ENCODE results near the gene PKP3.
A peak's percentile ranks its signal among the peaks of the same experiment; 100 is the strongest.
"Not testable (repeated sequence)": the region's sequence is repeated elsewhere in the genome, so short reads cannot be mapped to it uniquely, and the experiment has no call there.

PKP3 gene

DNA sequence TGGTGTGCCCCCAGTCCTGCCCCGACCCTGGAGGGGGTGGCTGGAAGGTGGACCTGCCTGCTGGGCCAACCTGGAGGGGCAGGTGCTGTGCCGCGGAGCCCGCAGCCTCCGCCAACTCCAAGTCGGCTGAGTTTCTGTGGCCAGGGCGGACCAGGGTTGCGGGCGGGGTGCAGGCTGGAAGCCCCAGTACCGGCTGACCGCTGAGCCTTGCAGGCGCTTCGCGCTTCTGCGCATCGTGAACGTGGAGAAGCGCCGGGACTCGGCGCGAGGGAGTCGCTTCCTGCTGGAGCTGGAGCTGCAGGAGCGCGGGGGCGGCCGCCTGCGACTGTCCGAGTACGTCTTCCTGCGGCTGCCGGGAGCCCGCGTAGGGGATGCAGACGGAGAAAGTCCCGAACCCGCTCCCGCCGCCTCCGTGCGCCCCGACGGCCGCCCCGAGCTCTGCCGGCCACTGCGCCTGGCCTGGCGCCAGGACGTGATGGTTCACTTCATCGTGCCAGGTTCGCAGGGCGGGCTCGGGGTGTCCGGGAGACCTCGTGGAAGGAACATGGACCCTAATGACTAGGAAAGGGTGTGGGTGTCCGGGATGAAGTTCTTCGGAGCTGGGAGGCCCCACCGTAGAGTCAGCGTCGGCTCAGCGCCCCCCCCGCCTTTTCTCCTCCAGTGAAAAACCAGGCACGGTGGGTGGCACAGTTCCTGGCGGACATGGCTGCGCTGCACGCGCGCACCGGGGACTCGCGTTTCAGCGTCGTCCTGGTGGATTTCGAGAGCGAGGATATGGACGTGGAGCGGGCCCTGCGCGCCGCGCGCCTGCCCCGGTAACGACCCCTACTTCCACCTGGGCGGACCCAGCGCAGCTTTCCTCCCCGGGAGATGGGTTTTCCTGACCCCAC lies 14.6 kb upstream of the PKP3 start:
- no peak for DNase-seq (ENCODE audit: low read depth)

GRCh38 chr11:380095-380480 lies 13.9 kb upstream of the PKP3 start:
- no peak for DNase-seq (ENCODE audit: low read depth)

GRCh38 chr11:380491-380890 lies 13.5 kb upstream of the PKP3 start:
- no peak for DNase-seq (ENCODE audit: low read depth)

- DNase-seq (ENCODE audit: low read depth): no peak
Measured at GRCh38 chr11:380996-381395, 13.0 kb upstream of the PKP3 start.

DNA sequence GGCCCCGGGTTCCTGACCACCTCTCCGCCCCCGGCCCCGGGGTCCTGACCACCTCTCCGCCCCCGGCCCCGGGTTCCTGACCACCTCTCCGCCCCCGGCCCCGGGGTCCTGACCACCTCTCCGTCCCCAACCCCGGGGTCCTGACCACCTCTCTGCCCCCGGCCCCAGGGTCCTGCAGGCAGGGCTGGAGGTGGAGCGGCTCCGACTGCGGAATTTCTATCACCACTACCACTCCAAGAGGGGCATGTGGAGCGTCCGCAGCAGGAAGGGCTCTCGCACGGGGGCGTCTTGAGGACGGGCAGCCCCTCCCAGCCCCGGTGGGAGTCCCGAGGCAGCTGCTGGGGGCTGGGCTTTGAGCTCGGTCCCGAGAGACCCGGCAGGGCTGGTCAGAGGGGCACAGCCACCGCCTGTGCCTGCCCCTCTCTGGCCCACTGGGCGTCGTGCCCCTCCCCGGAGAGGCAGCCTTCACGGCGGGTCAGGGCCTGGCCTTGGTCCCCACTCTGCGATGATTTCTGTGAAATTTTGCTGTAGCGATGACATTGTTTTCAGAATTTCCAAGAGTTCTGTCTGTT lies 12.4 kb upstream of the PKP3 start:
- no peak for DNase-seq (ENCODE audit: low read depth)

DNA sequence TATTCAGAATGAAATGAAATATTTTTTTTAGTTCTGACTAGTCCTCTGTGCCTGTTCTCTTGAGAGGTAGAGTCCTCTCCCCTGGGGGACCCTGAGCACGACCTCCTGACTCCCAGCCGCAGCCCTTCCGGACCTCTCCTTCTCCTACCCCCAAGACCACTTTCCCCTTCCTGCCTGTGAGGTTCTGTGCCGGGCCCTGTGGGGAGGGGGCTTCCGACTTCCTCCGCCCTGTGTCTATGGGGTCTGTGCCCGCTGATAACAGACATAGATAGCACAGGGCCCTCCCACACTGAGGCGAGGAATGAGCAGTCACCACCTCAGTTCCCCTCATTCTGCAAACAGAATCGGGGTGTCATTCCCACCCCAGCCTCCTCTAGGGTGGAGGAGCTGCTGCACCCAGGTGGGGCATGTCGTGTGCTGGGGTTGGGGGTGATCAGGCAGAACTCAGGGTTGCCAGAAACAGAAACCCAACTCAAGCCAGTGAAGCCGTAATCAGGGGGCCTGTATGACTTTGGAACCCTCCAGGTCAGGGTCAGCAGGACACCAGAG lies 11.9 kb upstream of the PKP3 start:
- no peak for DNase-seq (ENCODE audit: low read depth)

GRCh38 chr11:383431-383830 lies 10.6 kb upstream of the PKP3 start:
- no peak for DNase-seq (ENCODE audit: low read depth)

DNA sequence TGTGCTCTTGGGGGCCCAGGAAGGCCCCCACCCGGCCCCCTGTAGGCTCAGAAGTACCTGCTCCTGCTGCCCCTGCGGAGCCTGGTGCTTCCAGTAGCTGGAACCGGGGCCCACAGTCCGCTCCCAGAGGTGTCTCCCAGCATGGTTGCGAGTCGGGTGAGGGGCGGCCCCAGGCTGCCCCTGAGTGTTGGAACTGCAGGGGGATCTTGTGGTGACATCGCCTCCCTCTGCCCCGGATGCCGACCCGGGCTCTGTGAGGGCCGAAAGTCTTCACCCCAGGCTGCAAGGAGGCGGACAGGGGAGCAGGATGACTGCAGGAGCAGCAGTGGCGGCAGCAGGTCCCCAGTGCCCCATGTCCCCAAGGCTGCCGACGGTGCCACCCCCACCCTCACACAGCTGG lies 9.5 kb upstream of the PKP3 start:
- DNase-seq (ENCODE audit: low read depth): no peak

DNA sequence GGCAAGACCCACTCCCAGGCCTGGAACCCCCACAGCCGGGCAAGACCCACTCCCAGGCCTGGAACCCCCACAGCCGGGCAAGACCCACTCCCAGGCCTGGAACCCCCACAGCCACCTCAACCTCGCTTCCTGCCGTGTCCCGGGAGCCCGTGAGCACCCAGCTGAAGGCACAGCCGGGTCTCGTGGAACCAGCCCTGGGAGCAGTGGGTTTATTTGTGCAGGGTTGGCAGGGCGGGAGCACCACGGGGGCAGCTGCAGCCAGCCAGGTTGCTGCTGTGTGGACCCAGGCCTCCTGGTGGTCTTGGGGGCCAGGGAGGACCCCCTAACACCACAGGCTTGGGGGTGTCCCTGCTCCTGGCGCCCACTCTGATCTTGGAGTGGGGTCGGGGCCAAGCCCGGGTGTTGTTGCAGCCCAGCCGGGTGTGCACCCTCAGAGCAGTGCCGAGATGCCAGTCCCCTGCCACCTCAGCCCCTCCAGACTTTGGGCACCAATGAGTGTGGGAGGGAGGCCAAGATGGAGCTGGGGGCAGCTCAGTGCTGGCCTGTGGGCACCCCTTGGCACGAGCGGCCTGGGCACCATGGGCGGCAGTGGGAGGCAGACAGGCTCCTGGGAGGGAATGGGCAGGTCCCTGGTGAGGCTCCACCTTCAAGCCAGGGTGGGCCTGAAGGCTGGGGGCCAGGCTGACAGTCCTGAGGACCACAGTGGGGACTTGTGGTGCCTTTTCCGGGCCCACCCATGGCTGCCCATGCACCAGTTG lies 8.2 kb upstream of the PKP3 start:
- no peak for DNase-seq (ENCODE audit: low read depth)

DNA sequence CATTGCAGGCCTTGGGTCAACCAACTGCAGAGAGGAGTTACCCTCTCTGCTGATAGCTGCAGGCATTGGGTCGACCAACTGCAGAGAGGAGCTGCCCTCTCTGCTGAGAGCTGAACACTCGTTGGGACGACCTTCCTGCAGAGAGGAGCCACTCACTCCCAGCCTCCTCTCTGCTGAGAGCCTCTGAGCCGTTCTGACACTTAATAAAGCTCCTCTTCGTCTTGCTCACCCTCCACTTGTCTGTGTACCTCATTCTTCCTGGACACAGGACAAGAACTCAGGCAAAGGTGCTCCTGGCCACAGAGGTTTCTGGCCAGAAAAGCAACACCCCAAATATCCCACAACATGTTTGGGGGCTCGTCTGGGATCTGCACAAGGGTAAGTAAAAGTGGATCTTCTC lies 7.5 kb upstream of the PKP3 start:
- no peak for DNase-seq (ENCODE audit: low read depth)

DNA sequence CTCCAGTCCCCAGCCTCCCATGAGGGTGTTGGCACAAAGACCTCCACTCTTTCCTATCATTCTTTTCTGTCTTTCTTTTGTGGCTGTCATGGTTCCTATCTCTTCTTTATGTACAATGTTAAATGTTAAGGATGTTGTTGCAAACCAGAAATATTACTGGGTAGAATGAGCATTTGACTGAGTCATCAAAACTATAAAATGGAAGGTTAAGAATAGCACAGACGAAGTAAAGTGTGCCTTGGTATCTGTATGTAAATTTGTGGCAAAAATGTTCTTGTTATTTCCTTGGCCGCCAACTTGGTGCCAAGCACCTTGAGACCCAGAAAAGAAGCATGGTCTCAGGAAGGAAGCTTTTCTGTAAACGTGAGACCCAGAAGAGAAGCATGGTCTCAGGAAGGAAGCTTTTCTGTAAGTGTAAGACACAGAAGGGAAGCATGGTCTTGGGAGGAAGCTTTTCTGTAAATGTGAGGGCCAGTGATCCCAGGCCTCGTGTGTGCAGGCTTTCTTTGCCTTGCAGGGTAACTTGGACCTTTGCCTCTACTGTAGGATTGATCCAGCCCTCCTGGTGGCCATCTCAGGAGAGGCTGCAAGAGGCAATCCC lies 6.7 kb upstream of the PKP3 start:
- DNase-seq (ENCODE audit: low read depth): no peak

DNA sequence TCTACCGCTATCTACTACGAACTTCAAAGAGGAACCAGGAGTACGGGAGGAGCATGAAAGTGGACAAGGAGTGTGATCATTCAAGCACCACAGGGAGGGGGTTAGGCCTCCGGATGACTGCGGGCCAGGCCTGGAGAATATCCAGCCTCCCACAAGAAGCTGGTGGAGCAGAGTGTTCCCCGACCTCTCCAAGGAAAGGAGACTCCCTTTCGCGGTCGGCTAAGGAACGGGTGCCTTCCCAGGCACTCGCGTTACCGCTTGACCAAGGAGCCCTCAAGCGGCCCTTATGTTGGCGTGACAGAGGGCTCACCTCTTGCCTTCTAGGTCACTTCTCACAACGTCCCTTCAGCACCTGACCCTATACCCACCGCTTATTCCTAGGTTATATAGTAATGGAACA lies 4.6 kb upstream of the PKP3 start:
- DNase-seq (ENCODE audit: low read depth): not testable (repeated sequence)

DNA sequence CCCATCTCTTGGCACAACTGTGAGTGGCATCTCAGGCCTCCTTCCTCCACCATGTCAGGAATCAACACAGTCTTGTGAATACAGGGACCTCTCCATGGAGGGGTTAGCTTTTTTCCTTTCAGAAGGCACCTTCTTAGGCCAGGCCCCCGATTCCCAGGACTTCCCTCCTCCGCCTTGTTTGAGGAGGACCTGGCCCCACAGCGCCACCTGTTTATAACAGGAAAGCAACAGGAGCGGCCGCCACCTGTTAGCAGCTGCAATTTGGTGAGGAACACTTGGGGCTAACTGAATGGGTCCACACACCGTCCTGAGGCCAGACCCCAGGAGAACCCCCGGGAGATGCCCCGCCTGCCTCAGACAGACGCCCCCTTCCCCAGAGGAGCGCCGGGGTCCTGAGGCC lies 3.8 kb upstream of the PKP3 start:
- no peak for DNase-seq (ENCODE audit: low read depth)

DNA sequence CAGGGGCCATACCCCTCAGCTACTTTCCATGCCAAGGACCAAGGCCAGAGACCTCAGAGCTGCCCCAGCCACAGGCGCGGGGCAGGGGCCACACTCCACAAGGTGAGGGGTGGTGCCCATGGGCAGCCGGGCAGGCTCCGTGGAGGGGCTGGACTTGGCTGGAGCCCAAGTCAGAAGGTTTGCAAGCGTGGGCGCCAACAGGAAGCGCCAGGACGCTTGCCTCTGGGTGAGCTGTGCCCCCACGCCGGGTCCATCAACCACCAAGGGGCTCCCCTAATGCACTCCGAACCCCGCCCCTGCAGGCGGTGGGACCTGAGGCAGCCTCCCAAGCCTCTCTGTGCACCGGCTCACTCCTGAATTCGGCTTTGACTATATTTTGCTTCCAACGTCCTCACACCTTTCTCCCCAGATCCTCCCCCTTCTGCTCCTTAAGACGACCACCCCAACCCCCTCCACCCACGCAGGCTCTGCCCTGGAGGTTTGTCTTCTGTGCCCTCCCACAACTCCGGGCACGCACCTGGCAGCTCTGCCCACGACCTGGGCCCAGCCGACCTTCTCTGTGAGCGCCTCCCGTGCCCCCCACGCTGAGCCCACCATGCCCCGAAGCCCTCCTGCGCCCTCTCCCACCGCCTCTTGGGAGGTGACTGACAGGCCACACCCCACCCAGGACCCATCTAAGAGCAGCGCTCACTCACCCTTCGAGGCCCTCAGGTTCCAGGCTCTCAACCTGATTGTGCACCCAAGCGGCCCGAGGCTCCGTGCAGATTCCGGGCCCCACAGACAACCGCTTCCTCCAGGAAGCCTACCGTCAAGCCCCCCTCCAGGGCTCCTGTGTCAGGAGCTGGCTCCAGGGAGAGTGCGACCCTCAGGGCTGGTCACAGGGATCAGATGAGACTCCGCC lies 2.6 kb upstream of the PKP3 start:
- no peak for DNase-seq (ENCODE audit: low read depth)

DNA sequence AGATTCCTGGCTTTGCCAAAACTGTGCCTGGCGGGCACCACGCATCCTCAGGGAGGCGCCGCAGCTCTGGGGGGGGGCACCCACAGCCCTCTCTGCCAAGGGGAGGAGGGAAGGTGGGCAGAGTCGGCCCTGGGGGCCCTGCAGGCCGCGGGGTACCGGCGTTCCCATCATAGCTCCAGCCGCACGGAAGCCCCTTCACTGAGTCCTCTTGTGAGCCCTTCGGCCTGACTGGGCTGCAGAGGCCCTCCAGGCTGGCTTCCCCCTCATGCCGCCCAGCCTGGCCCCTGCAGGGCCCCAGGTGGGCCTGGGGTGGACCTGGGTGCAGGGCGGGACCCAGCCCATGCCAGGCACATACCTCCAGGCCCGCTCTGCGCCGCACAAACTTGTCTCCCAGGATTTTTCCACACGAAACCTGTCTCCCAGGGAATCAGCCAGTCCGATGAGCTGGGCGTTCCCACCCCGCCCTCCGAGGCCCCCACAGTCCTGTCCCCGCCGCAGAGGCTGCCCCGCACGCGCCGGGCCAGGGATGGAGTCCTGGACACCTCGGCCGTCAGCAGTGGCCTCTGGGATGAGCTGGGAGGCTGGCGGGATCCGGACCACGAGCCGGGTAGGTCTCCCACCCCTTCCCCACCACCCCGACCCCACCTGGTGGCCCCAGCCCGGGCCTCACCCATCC lies 1.8 kb upstream of the PKP3 start:
- no peak for DNase-seq (ENCODE audit: low read depth)

DNA sequence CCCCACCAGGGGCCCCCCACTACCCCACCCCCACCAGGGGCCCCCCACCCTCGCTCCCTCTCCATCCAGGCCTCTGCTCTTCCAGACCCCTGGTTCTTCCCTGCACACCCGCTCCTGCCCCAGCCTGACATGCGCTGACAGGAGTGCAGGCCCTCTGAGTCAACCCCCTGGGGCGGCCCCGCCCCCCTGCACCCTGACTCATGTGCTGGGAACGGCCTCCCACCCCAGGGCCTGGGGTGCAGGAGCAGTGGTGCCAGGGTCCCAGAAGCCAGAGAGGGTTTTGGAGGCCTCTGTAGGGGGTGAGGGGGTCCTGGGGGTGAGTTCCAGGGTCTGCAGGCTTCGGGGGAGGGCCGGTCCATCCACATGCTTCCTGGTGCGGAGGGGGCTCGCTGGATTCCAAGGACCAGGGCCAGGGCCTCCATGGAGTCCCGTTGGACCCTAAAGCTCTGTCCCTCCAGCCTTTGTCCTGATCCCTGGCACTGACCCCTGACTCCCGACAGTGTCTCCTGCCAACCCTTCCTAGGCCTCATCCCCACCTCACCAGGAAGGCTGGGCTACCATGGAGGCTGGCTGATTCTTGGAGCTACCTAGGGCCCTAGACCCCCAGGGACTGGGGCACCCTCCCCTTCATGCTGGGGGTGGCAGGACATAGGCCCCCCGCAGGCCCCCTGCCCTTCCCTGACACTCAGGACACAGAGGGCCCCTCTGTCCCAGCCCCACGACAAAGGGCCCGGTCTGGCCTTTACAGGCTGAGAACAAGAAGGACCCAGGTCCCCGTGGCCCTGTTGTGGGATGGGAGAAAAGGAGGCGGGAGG lies 583 bp upstream of the PKP3 start:
- DNase-seq (ENCODE audit: low read depth): peak; percentile 83

- DNase-seq (ENCODE audit: low read depth): no peak
Measured at GRCh38 chr11:394858-395655, 1.0 kb downstream of the PKP3 start.

GRCh38 chr11:395866-396265 lies 1.9 kb downstream of the PKP3 start:
- no peak for DNase-seq (ENCODE audit: low read depth)

- peak; percentile 32 for DNase-seq (ENCODE audit: low read depth)
Measured at GRCh38 chr11:396511-396947, 2.5 kb downstream of the PKP3 start.

Data from iris pigment epithelial cell (primary cell).